ENCODE data around the gene GPR153. TPM values are rescaled to one million over a fixed set of nuclear protein-coding genes. Genes with fewer than 3 reads are reported as not detected.

Gene GPR153
- total RNA-seq, 1 donor from 2014 or later, result 8.4 TPM

- Mint-ChIP-seq H3K9me3 (no peaks in the 10 kb centered on the region), H3K36me3 (peaks cover 4% of the 10 kb centered on the region), H3K27me3 (ENCODE audit: insufficient read depth, low read depth) (no peaks in the 10 kb centered on the region), H3K27ac (no peak overlapping the region), H3K4me3 (no peak overlapping the region), H3K4me1 (peaks cover under 1% of the 10 kb centered on the region)
- H3K27ac ChIP-seq, result no peak overlapping the region
- no peaks in the 10 kb centered on the region for H3K4me1 ChIP-seq
- no peak overlapping the region for H3K4me2 ChIP-seq
- no peaks in the 10 kb centered on the region for H3K79me2 ChIP-seq (ENCODE audit: low read depth)
- H3K36me3 ChIP-seq, result no peaks in the 10 kb centered on the region
- no peak overlapping the region for H2AFZ ChIP-seq (replicated peaks)
- no peaks in the 10 kb centered on the region for H3K9me3 ChIP-seq (ENCODE audit: low read depth)
- TF ChIP-seq CTCF (IDR thresholded peaks at IDR 0.05) (no peak), EZH2 (IDR thresholded peaks at IDR 0.05) (no peak), EZH2phosphoT487 (IDR thresholded peaks at IDR 0.05) (no peak)
- DNase-seq (ENCODE audit: low spot score), result no peak
- no peaks in the 10 kb centered on the region for H3F3A ChIP-seq (ENCODE audit: low read depth)
- no peaks in the 10 kb centered on the region for H4K20me1 ChIP-seq (ENCODE audit: low read depth)
- no peak overlapping the region for H3K4me3 ChIP-seq
- no peak overlapping the region for H3K9ac ChIP-seq
- no peaks in the 10 kb centered on the region for H3K27me3 ChIP-seq
Measured at GRCh38 chr1:6287431-6287886, 26.6 kb upstream of the GPR153 start.

GRCh38 chr1:6287029-6287428 is 26.1 kb upstream of the GPR153 start:
- Mint-ChIP-seq H3K4me3 (no peak overlapping the region), H3K27ac (no peak overlapping the region), H3K9me3 (no peaks in the 10 kb centered on the region), H3K36me3 (peaks cover 4% of the 10 kb centered on the region), H3K27me3 (ENCODE audit: insufficient read depth, low read depth) (no peaks in the 10 kb centered on the region), H3K4me1 (peaks cover 2% of the 10 kb centered on the region)
- H3K4me3 ChIP-seq, result no peak overlapping the region
- H3K36me3 ChIP-seq, result no peaks in the 10 kb centered on the region
- no peak overlapping the region for H3K27ac ChIP-seq
- H3F3A ChIP-seq (ENCODE audit: low read depth), result no peaks in the 10 kb centered on the region
- H3K27me3 ChIP-seq, result no peaks in the 10 kb centered on the region
- TF ChIP-seq CTCF (IDR thresholded peaks at IDR 0.05) (no peak), EZH2 (IDR thresholded peaks at IDR 0.05) (no peak), EZH2phosphoT487 (IDR thresholded peaks at IDR 0.05) (no peak)
- H4K20me1 ChIP-seq (ENCODE audit: low read depth), result no peaks in the 10 kb centered on the region
- H3K4me1 ChIP-seq, result no peaks in the 10 kb centered on the region
- DNase-seq (ENCODE audit: low spot score), result no peak
- no peak overlapping the region for H2AFZ ChIP-seq (replicated peaks)
- H3K9me3 ChIP-seq (ENCODE audit: low read depth), result no peaks in the 10 kb centered on the region
- no peak overlapping the region for H3K4me2 ChIP-seq
- no peak overlapping the region for H3K9ac ChIP-seq
- H3K79me2 ChIP-seq (ENCODE audit: low read depth), result no peaks in the 10 kb centered on the region

- H3K9ac ChIP-seq, result no peak overlapping the region
- no peaks in the 10 kb centered on the region for H3K36me3 ChIP-seq
Measured at GRCh38 chr1:6286266-6286665, 25.4 kb upstream of the GPR153 start.

More at GRCh38 chr1:6286266-6286665, 25.4 kb upstream of the GPR153 start:
- H3K4me1 ChIP-seq, result no peaks in the 10 kb centered on the region
- H3K27me3 ChIP-seq, result no peaks in the 10 kb centered on the region
- no peaks in the 10 kb centered on the region for H3K79me2 ChIP-seq (ENCODE audit: low read depth)
- no peak overlapping the region for H3K27ac ChIP-seq
- Mint-ChIP-seq H3K4me1 (peaks cover 5% of the 10 kb centered on the region), H3K4me3 (no peak overlapping the region), H3K9me3 (no peaks in the 10 kb centered on the region), H3K27ac (no peak overlapping the region), H3K36me3 (peaks cover 4% of the 10 kb centered on the region), H3K27me3 (ENCODE audit: insufficient read depth, low read depth) (no peaks in the 10 kb centered on the region)
- H3K9me3 ChIP-seq (ENCODE audit: low read depth), result no peaks in the 10 kb centered on the region
- no peak overlapping the region for H2AFZ ChIP-seq (replicated peaks)
- no peak overlapping the region for H3K4me3 ChIP-seq
- peaks cover under 1% of the 10 kb centered on the region for H4K20me1 ChIP-seq (ENCODE audit: low read depth)
- TF ChIP-seq EZH2 (IDR thresholded peaks at IDR 0.05), result no peak
- TF ChIP-seq EZH2phosphoT487 (IDR thresholded peaks at IDR 0.05), result no peak
- TF ChIP-seq CTCF (IDR thresholded peaks at IDR 0.05), result no peak
- no peaks in the 10 kb centered on the region for H3F3A ChIP-seq (ENCODE audit: low read depth)
- H3K4me2 ChIP-seq, result no peak overlapping the region
- no peak for DNase-seq (ENCODE audit: low spot score)

Measured in neural progenitor cell (in vitro differentiated cells).